ENCODE measurements around the gene PSMB10.
"Not testable (repeated sequence)": the region's sequence is repeated elsewhere in the genome, so short reads cannot be mapped to it uniquely, and the experiment has no call there.

Gene PSMB10

DNA sequence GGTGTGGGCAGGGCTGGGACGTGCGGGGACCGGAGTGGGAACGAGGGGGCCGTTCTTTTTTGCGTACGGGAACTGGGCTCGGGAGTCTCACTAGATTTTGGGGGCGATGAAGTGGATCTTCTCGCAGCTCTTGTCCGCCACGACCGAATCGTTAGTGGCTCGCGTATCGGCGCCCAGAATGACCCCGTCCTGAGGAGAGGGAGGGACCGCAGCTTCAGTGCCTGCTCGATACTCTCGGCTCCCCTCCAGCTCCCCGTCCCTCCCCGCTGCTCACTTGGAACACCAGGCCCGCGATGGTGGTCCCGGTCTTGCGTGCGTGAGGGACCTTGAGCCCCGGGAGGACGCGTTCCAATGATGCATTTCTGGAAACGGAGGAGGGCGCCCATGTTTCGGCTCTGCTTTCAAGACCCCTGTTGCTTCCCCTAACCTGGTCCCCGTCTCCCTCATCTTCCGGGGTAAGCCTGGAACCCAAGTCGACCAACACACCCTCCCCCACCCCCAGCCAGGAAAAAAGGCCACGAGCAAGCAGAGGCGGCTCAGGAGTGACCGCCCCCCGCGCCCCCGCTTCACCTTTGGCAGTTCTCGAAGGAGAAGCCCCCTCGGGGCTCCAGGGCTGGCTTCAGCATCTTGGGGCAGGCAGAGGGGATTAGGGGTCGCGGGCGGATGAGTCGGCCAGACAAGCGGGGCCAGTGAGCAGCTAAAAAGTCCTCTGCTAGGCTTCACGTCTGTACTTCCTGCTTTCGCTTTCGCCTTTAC lies at the start of gene PSMB10:
PSMB10 (minus strand) TSS at position 727 of the 756 bp plus-strand sequence; CDS start at position 626, 101 bp downstream.
- peak; percentile 29 for DNase-seq

DNA sequence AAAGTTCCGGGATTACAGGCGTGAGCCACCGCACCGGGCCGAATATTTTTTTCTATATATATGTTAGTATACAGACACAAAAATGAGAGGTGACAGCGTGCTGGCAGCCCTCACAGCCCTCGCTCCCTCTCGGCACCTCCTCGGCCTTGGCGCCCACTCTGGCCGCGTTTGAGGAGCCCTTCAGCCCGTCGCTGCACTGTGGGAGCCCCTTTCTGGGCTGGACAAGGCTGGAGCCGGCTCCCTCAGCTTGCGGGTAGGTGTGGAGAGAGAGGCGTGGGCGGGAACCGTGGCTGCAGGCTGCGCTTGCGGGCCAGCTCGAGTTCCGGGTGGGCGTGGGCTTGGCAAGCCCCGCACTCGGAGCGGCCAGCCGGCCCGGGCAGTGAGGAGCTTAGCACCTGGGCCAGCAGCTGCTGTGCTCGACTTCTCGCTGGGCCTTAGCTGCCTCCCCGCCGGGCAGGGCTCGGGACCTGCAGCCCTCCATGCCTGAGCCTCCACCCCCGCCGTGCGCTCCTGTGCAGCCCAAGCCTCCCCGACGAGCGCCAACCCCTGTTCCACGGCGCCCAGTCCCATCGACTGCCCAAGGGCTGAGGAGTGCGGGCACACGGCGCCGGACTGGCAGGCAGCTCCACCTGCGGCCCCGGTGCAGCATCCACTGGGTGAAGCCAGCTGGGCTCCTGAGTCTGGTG lies 45.5 kb upstream of the PSMB10 start:
- no peak for DNase-seq

- DNase-seq, result no peak
Measured at GRCh38 chr16:67979955-67980678, 43.5 kb upstream of the PSMB10 start, which contains the start of gene DPEP3. Gene DPEP3 (minus strand): TSS chr16:67980499. CDS start chr16:67980380, 119 bp downstream.

- no peak for DNase-seq
Measured at GRCh38 chr16:67977469-67978227, 41.0 kb upstream of the PSMB10 start.

GRCh38 chr16:67977005-67977404 lies 40.4 kb upstream of the PSMB10 start:
- no peak for DNase-seq

- DNase-seq, result no peak
Measured at GRCh38 chr16:67976205-67976604, 39.6 kb upstream of the PSMB10 start.

GRCh38 chr16:67975321-67976105 lies 38.9 kb upstream of the PSMB10 start:
- no peak for DNase-seq

DNA sequence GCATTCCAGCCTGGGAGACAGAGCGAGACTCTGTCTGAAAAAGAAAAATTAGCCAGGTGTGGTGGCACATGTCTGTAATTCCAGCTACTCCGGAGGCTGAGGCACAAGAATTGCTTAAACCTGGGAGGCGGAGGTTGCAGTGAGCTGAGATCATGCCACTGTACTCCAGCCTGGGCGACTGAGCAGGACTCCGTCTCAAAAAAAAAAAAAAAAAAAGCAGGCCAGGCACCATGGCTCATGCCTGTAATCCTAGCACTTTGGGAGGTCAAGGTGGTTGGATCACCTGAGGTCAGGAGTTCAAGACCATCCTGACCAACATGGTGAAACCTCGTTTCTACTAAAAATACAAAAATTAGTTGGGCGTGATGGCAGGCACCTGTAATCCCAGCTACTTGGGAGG lies 35.6 kb upstream of the PSMB10 start:
- not testable (repeated sequence) for DNase-seq

DNA sequence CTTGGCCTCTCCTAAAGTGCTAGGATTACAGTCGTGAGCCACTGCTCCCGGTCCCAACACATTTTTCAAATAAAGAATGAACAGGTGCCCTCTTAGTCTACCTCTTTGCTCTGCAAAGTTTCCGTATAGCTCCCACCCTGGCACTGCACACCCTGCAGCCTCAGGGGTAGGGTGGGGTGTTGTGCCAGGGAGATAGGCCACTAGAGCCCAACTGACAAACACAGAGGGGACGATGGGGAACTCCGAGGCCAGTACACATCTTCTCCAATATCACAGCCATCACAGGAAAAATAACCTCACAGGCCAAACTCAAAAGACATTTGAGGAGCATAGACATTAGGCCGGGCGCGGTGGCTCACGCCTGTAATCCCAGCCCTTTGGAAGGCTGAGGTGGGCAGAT lies 34.5 kb upstream of the PSMB10 start:
- DNase-seq, result no peak

DNA sequence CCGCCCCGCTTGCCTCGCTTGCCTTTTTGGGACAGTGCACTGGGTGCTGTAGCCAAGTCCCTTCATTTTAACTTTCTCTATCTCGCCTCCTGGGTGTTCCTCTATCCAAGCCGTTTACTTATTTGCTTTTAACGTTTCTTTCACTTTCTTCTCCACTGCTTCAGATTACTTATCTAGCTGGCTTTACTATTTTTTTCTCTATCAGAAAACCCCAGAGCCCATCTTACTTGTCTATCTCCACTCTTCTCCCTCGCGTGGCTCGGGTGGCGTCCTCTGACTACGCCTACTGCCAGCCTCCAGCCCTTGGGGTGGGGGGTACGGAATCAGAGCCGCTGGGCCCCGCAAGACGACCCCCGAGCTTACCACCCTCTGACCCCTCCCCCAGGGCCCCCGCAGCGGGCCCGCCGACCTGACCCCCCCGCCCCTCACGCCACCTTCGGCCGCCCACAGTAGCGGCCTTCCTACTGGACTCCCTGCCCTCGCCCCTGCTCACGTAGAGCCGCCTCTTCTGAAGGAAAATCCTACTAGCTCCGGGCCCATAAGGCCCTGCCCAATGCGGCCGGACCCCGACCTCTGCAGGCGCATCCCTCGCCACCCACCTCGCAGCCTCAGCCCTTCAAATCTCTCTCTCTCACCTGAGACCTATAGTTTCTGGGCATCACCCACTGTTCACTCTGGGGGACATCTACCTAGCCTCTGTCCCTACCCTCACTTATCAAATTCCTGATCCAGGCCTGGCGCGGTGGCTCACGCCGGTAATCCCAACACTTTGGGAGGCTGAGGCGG lies 32.8 kb upstream of the PSMB10 start:
- no peak for DNase-seq

- peak; percentile 78 for DNase-seq
Measured at GRCh38 chr16:67968400-67969253, 32.0 kb upstream of the PSMB10 start, which contains the start of gene SLC12A4. Gene SLC12A4 (minus strand): TSS chr16:67968637. CDS start chr16:67968553, 84 bp downstream.

GRCh38 chr16:67967958-67968399 lies 31.3 kb upstream of the PSMB10 start:
- DNase-seq, result peak; percentile 22

DNA sequence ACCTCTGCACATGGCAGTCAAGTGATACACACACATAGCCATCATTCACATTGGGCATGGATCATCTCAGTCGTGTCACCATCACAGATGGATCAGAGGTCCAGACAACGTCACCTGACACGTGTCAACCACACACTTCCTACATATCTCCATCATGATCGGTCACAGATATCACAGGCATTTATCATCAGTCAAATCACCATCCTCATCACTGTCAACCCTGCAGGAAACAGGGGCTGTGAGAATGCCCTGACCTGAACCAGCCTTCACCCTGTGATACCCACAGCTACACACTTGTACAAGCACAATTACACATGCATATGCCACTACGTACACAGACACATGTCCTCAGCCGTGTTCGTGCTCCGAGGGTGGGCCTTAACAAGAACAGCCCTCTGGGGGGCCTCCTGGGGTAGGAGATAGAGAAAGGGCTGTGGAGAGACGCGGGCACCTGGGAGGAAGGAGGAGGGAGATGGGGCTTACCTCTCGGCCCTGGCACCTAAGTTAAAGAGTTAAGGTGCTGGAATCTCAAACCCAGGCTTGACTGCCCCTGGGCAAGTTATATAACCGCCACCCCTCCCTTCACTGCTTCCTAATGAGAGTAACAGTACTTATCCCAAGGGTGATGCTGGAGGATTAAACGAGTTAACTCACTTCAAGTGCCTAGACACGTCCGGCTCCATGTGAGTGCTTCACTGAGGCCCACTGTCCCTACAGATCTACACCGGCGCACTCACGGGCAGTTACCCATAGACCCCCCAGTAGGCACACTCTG lies 30.7 kb upstream of the PSMB10 start:
- no peak for DNase-seq

- no peak for DNase-seq
Measured at GRCh38 chr16:67966549-67967182, 30.0 kb upstream of the PSMB10 start.

- no peak for DNase-seq
Measured at GRCh38 chr16:67965668-67966548, 29.3 kb upstream of the PSMB10 start.

DNA sequence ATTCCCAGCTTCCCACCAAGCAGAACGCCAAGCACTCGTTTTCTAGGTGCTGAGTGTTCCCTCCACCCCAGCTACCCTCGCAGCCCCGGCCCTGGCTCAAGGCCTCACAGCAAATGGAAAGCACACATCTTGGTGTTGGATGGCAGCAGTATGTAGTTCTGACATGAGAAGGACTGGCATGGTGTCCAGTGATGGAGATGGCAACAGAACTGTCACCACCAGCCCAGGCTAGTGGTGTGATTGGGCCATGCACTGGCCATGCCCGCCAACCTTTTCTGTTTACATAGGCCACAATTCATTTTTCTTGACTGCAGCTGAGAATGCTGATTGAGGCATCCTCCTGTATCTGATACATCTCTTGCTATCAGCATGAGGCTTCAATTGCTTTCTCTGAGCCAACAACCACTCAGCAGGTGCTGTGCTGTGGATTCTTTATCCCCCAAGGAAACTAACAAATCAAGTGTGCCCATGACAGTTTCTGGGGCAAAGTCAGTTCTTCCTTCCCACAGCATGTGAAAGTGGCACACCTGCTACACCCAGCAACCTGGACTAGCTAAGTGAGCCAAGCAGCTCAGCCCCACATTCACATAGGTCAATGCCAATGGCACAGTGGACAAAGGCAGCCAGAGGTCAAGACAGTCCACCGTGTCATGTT lies 28.0 kb upstream of the PSMB10 start:
- DNase-seq, result no peak
